Heart right ventricle (tissue), 16 donors: ENCODE results near the gene EVI5L. TPM values are rescaled to one million over a fixed set of nuclear protein-coding genes. Genes with fewer than 3 reads are reported as not detected.

Experiments used
- ATAC-seq, 8 donors: fragments of 200-7000 bp; cut with Tn5 transposase; one replicate each; pipeline ENCODE4 v1.9.1; 2020; ENCODE audit warnings: mild to moderate bottlenecking in 8 of 8, moderate library complexity in 8 of 8, moderate number of reproducible peaks in 1 of 8
- DNase-seq, 2 donors: peaks; one replicate each; pipeline ENCODE4 v3.0.0-alpha.2; 2020
- H3K27ac ChIP-seq, 10 donors: fragments of 200-600 bp; sonication (generic) in 2 of 10; one replicate each; pipeline versions ENCODE4 v1.5.0 to v1.8.0; 2020 to 2022; ENCODE audit warnings: mild to moderate bottlenecking in 3 of 10
- H3K27me3 ChIP-seq, 7 donors: fragments of 200-600 bp; one replicate each; pipeline ENCODE4 v1.8.0; 2021 to 2022; ENCODE audit warnings: mild to moderate bottlenecking in 2 of 7
- H3K36me3 ChIP-seq, 9 donors: fragments of 200-600 bp; sonication (generic) in 1 of 9; one replicate each; pipeline versions ENCODE4 v1.5.0 to v1.8.0; 2020 to 2022; ENCODE audit warnings: mild to moderate bottlenecking in 2 of 9
- H3K4me1 ChIP-seq, 9 donors: fragments of 200-600 bp; sonication (generic) in 1 of 9; one replicate each; pipeline versions ENCODE4 v1.5.0 to v1.8.0; 2020 to 2022; ENCODE audit warnings: mild to moderate bottlenecking in 4 of 9
- H3K4me3 ChIP-seq, 10 donors: fragments of 200-600 bp; sonication (generic) in 2 of 10; one replicate each; pipeline versions ENCODE4 v1.5.0 to v1.8.0; 2020 to 2022; ENCODE audit warnings: mild to moderate bottlenecking in 7 of 10, moderate library complexity in 2 of 10
- H3K9me3 ChIP-seq, 11 donors: fragments of 200-600 bp in 10 of 11; sonication (generic) in 2 of 11; one replicate each; pipeline versions ENCODE4 v1.5.0 to v1.8.0; 2013 to 2022; ENCODE audit warnings: mild to moderate bottlenecking in 2 of 11, control low read depth in 1 of 11, moderate library complexity in 1 of 11
- WGBS, 2 donors: extraction: QIAGEN DNeasy Blood & Tissue Kit; methylation state at CpG; one replicate each; pipeline ENCODE4 v1.1.7; 2013; ENCODE audit warnings: inconsistent platforms in 1 of 2; 5-methylcytosine and 5-hydroxymethylcytosine counted together
- intact Hi-C, 10 donors: fragments of 100-400 bp; cut with DNase I; formaldehyde crosslinking; loops; one replicate each; pipeline versions ENCODE4 v1.11.1 to v1.14.2; 2022
- polyA plus RNA-seq, 2 donors: library from polyadenylated mRNA; stranded (reverse); fragments of 200-250 nt; gene quantifications; one replicate each; pipeline ENCODE4 v1.2.3, GENCODE V29; 2013
- total RNA-seq, 10 donors: library from RNA; stranded (reverse); fragmentation: NEBNext Ultra II Directional in 3 of 10; extraction: Animal tissue kit (Norgen Biotek cat#: 25700) in 3 of 10; gene quantifications; one replicate each; pipeline versions ENCODE4 v1.2.1 to v1.2.4, GENCODE V29; 2021 to 2023
- TF ChIP-seq, protein P1 (sequence below), 9 donors: fragments of 200-600 bp; sonication (generic) in 2 of 9; IDR thresholded peaks; one replicate each; pipeline versions ENCODE4 v1.5.0 to v1.8.0; 2021 to 2022; ENCODE audit warnings: antibody characterized with exemption in 9 of 9, mild to moderate bottlenecking in 5 of 9, moderate library complexity in 1 of 9
- donor health status: Arrhythmogenic right ventricular cardiomyopathy.
- donor health status: ischemic (EF 13 %, LVEDD 7.1; RV severe dilation, severe dysfunction).
- donor health status: healthy with polysubstance abuse.
- donor health status: DM: no; HTN: yes; CAD: no.
- donor health status: DM: no; HTN: no; CAD: no.
- donor health status: ischemic (EF 25% LVEDD 6.9; RV normal size, moderate dysfunction).
- donor health status: ischemic (EF 25% LVEDD 5.7; RV mildly dilated, moderate dysfunction).
- donor health status: healthy.
- donor health status: DM: yes; HTN: yes; CAD: no.
- donor health status: Ischemic cardiomyopathy.
- donor health status: ischemic (EF 35%, LVEDD 5.7; RV mildly dilated, moderate dysfunction).
- donor health status: nonischemic (EF 11% LVEDD 7.7; RV severe dilation, severe dysfunction).
- donor health status: DM: yes; HTN: yes; CAD: no.
- donor health status: PGD.
- donor health status: ischemic (EF 29% LVEDD 5.4; RV normal size, mild dysfunction).
- donor health status: nonischemic (EF 23%, LVEDD 6.1; RV moderate dilation, normal function).

Gene EVI5L
- total and polyA plus RNA-seq, 12 donors: 12.9 to 26.3 (median 20.3) TPM

DNA sequence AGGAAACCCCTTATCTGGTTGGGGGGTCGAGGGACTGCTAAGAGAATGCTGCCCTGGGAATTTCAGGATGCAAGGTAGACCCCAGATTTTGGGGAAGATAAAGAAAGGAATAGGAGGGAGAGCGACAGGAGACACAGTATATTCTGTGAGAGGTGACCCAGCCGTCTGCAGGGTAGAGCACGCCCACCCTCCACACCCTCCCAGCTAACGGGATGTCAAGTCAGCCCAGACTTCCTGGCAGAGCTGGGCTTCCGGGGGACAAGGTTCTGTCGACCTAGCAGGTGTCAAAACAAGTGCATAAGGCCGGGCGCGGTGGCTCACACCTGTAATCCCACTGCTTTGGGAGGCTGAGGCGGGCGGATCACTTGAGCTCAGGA is 44.9 kb downstream of the EVI5L start:
- TF ChIP-seq, protein P1, sequence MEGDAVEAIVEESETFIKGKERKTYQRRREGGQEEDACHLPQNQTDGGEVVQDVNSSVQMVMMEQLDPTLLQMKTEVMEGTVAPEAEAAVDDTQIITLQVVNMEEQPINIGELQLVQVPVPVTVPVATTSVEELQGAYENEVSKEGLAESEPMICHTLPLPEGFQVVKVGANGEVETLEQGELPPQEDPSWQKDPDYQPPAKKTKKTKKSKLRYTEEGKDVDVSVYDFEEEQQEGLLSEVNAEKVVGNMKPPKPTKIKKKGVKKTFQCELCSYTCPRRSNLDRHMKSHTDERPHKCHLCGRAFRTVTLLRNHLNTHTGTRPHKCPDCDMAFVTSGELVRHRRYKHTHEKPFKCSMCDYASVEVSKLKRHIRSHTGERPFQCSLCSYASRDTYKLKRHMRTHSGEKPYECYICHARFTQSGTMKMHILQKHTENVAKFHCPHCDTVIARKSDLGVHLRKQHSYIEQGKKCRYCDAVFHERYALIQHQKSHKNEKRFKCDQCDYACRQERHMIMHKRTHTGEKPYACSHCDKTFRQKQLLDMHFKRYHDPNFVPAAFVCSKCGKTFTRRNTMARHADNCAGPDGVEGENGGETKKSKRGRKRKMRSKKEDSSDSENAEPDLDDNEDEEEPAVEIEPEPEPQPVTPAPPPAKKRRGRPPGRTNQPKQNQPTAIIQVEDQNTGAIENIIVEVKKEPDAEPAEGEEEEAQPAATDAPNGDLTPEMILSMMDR (IDR thresholded peaks at IDR 0.05): no peak
- Histone ChIP-seq H3K27ac (no peak overlapping the region), H3K4me3 (peak overlapping the region in 8 of 10 donors; percentile 26 to 49 (median 38)), H3K36me3 (no peaks in the 10 kb centered on the region), H3K9me3 (no peaks in the 10 kb centered on the region), H3K4me1 (peaks cover 0 to 40% (median 20%) of the 10 kb centered on the region in 9 donors), H3K27me3 (peaks cover 6 to 54% (median 36%) of the 10 kb centered on the region in 7 donors)
- DNase-seq (no peak), ATAC-seq (no peak)
- intact Hi-C loops: no loop called here
- WGBS, 2 donors: 46 to 47% methylated on average over 12 of the region's 12 CpGs

DNA sequence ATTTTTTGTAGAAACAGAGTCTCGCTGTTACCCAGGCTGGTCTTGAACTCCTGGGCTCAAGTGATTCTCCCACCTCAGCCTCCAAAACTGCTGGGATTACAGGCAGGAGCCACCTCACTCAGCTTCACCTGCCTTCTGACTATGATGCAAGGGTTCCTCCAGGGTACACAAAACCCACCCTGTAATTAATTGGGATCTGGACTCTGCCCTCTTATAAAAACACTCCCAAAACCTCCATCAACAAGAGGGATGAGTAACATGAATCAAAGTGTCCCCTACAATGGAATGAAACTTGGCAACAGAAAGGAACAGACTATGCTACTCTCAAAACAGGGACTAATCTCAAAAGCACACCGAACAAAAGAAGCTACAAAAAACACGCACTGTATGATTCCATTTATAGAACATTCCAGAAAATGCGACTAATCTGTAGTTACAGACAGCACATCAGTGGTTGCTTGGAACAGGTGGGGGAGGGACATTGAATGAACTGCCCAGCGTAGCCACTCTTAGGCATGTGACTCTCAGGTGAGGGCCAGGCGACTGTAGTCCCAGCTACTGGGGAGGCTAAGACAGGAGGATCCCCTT is 47.3 kb downstream of the EVI5L start:
- peaks cover 4 to 52% (median 32%) of the 10 kb centered on the region in 7 donors for H3K27me3 ChIP-seq
- intact Hi-C loops: no loop called here
- H3K9me3 ChIP-seq: no peaks in the 10 kb centered on the region
- H3K4me3 ChIP-seq: no peak overlapping the region
- ATAC-seq (no peak), DNase-seq (no peak)
- no peak overlapping the region for H3K27ac ChIP-seq
- WGBS, 2 donors: 66% methylated on average over 6 of the region's 6 CpGs
- peaks cover 0 to 20% (median 8%) of the 10 kb centered on the region in 9 donors for H3K4me1 ChIP-seq
- H3K36me3 ChIP-seq: no peaks in the 10 kb centered on the region
- TF ChIP-seq, protein P1 (IDR thresholded peaks at IDR 0.05): no peak

DNA sequence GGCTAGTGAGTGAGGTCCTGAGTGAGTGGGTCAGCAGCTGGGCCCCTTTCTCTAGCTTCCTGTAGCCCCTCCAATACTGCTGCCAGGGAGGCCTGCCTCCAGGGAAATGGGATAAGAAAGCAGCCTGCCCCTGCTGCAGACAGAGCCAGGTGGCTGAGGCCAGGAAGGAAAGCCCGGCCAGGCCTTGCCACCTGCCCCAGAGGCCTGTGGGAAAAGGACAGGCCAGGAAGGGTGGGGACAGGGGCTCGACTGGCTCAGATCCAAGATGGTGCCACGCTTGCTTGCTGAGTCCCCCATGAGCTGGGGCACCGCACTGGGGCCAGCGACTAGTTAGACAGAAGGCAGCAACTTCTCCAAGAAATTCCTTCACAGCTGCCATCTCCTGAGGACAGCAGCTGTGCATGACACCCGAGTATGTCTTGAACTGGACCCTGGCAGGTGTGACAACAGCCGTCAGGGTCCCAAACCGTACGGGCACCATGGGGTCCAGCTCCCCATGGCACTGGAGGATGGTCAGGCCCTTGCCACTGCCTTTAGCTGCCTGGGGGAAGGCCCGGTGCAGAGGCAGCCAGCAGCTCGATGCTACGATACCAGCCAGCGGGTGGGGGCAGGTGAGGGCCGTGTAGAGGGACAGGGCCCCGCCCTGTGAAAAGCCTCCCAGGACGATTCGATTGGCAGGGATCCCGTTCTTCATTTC is 49.2 kb downstream of the EVI5L start:
- peaks cover 0 to 33% (median 13%) of the 10 kb centered on the region in 7 donors for H3K27me3 ChIP-seq
- H3K27ac ChIP-seq: no peak overlapping the region
- ATAC-seq (peak in 1 of 8 donors; percentile 24), DNase-seq (no peak)
- no peak overlapping the region for H3K4me3 ChIP-seq
- no peaks in the 10 kb centered on the region for H3K9me3 ChIP-seq
- peaks cover 0 to 6% (median 0%) of the 10 kb centered on the region in 9 donors for H3K4me1 ChIP-seq
- intact Hi-C loops: no loop called here
- H3K36me3 ChIP-seq: no peaks in the 10 kb centered on the region
- 77 to 79% methylated on average over 18 of the region's 18 CpGs for WGBS, 2 donors
- TF ChIP-seq, protein P1 (IDR thresholded peaks at IDR 0.05): no peak

DNA sequence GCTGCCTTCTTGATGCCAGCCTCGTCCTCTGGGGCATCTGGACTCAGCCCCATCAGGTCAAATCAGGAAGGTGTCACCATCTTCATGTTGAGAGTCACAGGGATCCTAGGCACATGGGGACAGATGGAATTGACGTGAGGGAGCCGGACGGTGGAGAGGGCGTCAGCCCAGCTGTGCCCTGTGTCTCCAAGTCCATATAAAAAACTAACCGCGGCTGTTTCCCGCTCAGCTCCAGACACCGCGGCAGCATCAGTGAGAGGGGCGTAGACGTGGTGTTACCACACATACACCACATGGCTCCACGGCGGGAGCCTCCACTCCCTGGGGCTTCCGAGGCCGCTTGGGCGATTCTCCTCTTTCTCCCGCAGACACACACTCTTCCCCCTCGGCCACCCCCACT is 49.8 kb downstream of the EVI5L start:
- 88 to 89% methylated on average over 19 of the region's 19 CpGs for WGBS, 2 donors
- DNase-seq: no peak
- Histone ChIP-seq H3K9me3 (no peaks in the 10 kb centered on the region), H3K27ac (no peak overlapping the region), H3K27me3 (peaks cover 0 to 27% (median 8%) of the 10 kb centered on the region in 7 donors), H3K4me1 (peaks cover 0 to 1% (median 0%) of the 10 kb centered on the region in 9 donors), H3K4me3 (no peak overlapping the region), H3K36me3 (no peaks in the 10 kb centered on the region)
- peak in 1 of 8 donors; percentile 22 for ATAC-seq
- intact Hi-C loops: no loop called here
- TF ChIP-seq, protein P1 (IDR thresholded peaks at IDR 0.05): no peak
